Natural killer cell treated with Interleukin-12 subunit alpha and Interleukin-12 subunit beta and Interleukin-15 and Interleukin-18, amount 100 ng/mL, for 72 hours (primary cell): ENCODE data around the gene CDKAL1. TPM values are rescaled to one million over a fixed set of nuclear protein-coding genes. Genes with fewer than 3 reads are reported as not detected.

Experiments
- ATAC-seq, 2 donors: fragments of 150-1000 bp; cut with Tn5 transposase in 1 of 2; sonication (Bioruptor Pico), chemical (Tn5 transposase) in 1 of 2; 2 replicates each; pipeline ENCODE4 v1.10.0; 2021
- DNase-seq: peaks from one replicate; pipeline ENCODE4 v3.0.0; 2022; ENCODE audit warnings: low spot score
- H3K27ac Mint-ChIP-seq, 2 donors: 1 replicate in 1 of 2; 2 replicates in 1 of 2; pipeline ENCODE4 v1.8.0; 2022; ENCODE audit warnings: mixed read lengths in 2 of 2, mild to moderate bottlenecking in 1 of 2, moderate library complexity in 1 of 2
- H3K27me3 Mint-ChIP-seq, 2 donors: 1 replicate in 1 of 2; 2 replicates in 1 of 2; pipeline ENCODE4 v1.8.0; 2022; ENCODE audit warnings: mixed read lengths in 2 of 2
- H3K36me3 Mint-ChIP-seq: one replicate; pipeline ENCODE4 v1.8.0; 2022; ENCODE audit warnings: mixed read lengths
- H3K4me1 Mint-ChIP-seq, 2 donors: 1 replicate in 1 of 2; 2 replicates in 1 of 2; pipeline ENCODE4 v1.8.0; 2022; ENCODE audit warnings: low read depth in 2 of 2, mixed read lengths in 2 of 2, mild to moderate bottlenecking in 1 of 2
- H3K4me3 Mint-ChIP-seq: one replicate; pipeline ENCODE4 v1.8.0; 2022; ENCODE audit warnings: mixed read lengths
- H3K9me3 Mint-ChIP-seq: 2 replicates; pipeline ENCODE4 v1.8.0; 2022; ENCODE audit warnings: mixed read lengths
- total RNA-seq, 2 donors: library from RNA; stranded (reverse); gene quantifications; one replicate each; pipeline ENCODE4 v1.2.3, GENCODE V29; 2022

Gene CDKAL1
- total RNA-seq, 2 donors from 2014 or later, result 33.7 to 43.8 TPM

DNA sequence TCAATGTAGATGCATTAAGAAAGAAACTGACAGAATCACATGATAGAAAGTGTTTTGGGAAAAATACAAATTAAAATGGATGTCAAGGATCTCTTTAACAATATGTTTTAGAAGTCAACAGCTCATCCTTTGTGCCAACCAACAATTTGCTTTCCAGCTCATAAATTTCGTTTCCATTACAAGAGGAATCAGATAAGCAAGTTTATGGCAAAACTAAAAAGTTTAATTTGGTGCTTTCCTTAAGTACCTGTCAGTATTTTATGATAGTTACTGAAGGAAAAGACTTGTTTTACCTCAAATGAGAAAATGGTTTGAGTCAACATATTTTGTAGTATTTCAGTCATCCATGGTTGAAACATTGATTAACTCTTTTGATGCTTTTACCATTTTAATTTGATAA is 130.0 kb downstream of the CDKAL1 start:
- Mint-ChIP-seq H3K27me3 (no peaks in the 10 kb centered on the region), H3K27ac (no peak overlapping the region), H3K9me3 (no peaks in the 10 kb centered on the region), H3K36me3 (no peaks in the 10 kb centered on the region), H3K4me1 (peaks cover 19 to 31% of the 10 kb centered on the region in 2 donors), H3K4me3 (no peak overlapping the region)
- DNase-seq (no peak), ATAC-seq (no peak)

DNA sequence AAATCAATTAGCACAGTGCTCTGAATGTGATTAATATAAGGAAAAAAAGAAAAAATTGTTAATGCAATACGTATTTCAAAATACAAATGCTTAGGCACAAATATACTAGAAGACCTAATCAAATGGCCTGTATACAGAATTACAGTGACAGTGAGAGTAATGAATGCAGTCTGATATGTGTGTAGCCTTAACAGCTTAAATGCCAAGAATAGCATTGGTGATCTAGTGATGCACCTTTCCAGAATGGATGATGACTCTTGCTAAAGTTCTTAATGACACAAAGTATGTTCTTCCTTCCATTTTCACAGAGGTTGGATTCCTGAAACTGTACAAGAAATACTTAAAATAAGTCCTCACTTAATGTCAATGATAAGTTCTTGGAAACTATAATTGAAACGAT is 131.0 kb downstream of the CDKAL1 start:
- DNase-seq, result no peak
- Mint-ChIP-seq H3K36me3 (peaks cover 5% of the 10 kb centered on the region), H3K27me3 (no peaks in the 10 kb centered on the region), H3K4me1 (peaks cover 15 to 29% of the 10 kb centered on the region in 2 donors), H3K9me3 (no peaks in the 10 kb centered on the region), H3K4me3 (no peak overlapping the region), H3K27ac (no peak overlapping the region)
- ATAC-seq, result no peak

DNA sequence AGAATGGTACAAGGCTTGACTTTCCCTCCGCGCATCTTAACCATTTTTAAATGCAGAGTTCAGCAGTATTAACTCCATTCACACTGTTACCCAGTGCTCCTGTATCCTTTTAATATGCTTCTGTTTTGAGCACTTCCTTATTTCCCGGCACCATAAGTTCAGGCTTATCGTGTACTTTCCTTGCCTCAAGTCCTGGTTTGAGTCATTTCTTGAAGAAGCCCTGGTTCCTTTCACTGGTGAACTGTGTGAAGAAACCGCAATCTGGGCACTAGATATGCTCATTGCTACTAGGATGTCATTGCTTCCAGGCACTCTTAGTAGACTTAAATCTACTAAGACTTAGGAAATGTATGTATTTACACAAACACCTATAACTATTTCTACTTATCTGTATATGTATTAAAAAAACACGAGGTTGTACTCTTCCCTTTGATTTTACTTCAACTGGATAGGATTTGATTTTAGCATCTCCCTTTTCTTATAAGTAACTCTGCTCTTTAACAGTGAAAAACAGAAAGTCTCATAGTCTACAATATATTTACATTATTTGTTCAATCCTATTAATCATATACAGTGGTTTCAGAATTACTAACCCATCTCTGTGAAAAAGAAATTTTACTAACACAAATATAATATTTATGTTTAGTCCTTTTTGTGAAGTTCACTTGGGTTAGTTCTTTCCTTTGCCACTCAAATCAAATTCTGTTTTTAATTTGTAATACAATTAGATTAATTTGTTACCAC is 135.5 kb downstream of the CDKAL1 start:
- H3K36me3 Mint-ChIP-seq, result peaks cover 9% of the 10 kb centered on the region
- H3K9me3 Mint-ChIP-seq, result no peaks in the 10 kb centered on the region
- H3K4me3 Mint-ChIP-seq, result peak overlapping the region; percentile 79
- no peaks in the 10 kb centered on the region for H3K27me3 Mint-ChIP-seq
- peak in 1 of 2 donors; percentile 74 for ATAC-seq
- peak overlapping the region in 1 of 2 donors; percentile 61 for H3K27ac Mint-ChIP-seq
- DNase-seq, result no peak
- peaks cover 7 to 27% of the 10 kb centered on the region in 2 donors for H3K4me1 Mint-ChIP-seq

DNA sequence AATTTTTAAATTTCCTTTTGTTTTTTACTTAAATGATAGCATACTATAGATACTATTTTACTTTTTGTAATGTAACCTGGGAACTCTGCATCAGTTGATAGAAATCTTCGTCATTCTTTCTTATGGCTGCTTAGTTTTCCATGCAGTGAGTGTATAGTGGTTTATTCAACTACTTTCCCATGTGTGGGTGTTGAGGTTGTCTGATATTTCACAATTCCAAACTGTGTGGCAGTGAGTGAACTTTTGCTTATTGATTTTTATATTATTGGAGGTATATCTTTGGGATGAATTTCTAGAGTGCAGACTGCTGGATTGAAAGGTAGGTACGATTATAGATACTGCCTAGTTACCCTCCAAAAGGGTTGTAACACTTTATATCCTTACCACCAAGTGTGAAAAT is 136.5 kb downstream of the CDKAL1 start:
- Mint-ChIP-seq H3K4me1 (peaks cover 7 to 27% of the 10 kb centered on the region in 2 donors), H3K4me3 (no peak overlapping the region), H3K27ac (no peak overlapping the region), H3K36me3 (peaks cover 9% of the 10 kb centered on the region), H3K9me3 (no peaks in the 10 kb centered on the region), H3K27me3 (no peaks in the 10 kb centered on the region)
- DNase-seq (no peak), ATAC-seq (no peak)

DNA sequence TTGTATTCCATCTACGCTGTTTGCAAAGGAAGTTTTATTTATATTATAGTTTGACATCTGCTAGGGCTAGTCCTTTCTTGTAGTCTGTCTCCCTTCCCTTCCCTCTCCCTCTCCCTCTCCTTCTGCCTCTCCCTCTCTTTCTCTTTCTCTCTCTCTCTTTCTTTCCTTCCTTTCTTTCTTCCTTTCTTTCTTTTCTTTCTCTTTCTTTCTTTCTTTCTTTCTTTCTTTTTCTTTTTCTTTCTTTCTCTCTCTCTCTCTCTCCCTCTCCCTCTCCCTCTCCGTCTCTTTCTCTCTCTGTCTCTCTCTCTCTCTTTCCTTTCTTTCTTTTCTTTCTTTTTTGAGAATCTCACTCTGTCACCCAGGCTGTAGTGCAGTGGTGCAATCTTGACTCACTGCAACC is 137.8 kb downstream of the CDKAL1 start:
- H3K36me3 Mint-ChIP-seq, result peaks cover 9% of the 10 kb centered on the region
- H3K9me3 Mint-ChIP-seq, result no peaks in the 10 kb centered on the region
- H3K27me3 Mint-ChIP-seq, result no peaks in the 10 kb centered on the region
- no peak for ATAC-seq
- H3K4me3 Mint-ChIP-seq, result no peak overlapping the region
- DNase-seq, result no peak
- H3K27ac Mint-ChIP-seq, result no peak overlapping the region
- H3K4me1 Mint-ChIP-seq, result peaks cover 7 to 27% of the 10 kb centered on the region in 2 donors

DNA sequence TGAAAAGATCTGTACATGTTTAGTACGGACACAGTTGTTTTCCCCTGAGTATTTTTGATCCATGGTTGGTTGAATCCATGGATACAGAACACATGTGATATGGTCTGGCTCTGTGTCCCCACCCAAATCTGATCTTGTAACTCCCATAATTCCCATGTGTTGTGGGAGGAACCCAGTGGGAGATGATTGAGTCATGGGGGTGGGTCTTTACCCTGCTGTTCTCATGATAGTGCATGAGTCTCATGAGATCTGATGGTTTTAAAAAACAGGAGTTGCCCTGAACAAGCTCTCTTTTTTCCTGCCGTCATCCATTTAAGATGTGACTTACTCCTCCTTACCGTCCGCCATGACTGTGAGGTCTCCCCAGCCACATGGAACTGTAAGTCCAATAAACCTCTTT is 139.2 kb downstream of the CDKAL1 start:
- Mint-ChIP-seq H3K9me3 (no peaks in the 10 kb centered on the region), H3K27ac (no peak overlapping the region), H3K4me3 (no peak overlapping the region), H3K36me3 (peaks cover 9% of the 10 kb centered on the region), H3K27me3 (no peaks in the 10 kb centered on the region), H3K4me1 (peaks cover 12 to 27% of the 10 kb centered on the region in 2 donors)
- no peak for DNase-seq
- no peak for ATAC-seq

DNA sequence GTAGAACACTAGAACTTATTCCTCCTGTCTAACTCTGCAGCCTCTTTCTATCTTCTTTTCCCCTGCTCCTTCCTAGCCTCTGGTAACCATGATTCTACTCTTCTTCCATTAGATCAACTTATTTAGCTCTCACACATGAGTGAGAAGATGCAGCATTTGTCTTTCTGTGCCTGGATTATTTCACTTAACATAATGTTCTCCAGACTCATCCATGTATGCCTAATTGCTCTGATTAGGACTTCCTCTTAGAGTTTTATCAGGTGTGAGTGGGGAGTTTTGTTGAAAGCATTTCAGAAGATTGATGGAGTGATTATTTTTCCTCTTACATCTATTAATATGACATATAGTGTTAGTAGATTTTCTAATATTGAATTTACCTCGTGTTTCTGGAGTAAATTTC is 140.4 kb downstream of the CDKAL1 start:
- ATAC-seq (no peak), DNase-seq (no peak)
- Mint-ChIP-seq H3K27ac (no peak overlapping the region), H3K4me1 (peaks cover 6 to 15% of the 10 kb centered on the region in 2 donors), H3K36me3 (peaks cover 5% of the 10 kb centered on the region), H3K4me3 (no peak overlapping the region), H3K9me3 (no peaks in the 10 kb centered on the region), H3K27me3 (no peaks in the 10 kb centered on the region)

DNA sequence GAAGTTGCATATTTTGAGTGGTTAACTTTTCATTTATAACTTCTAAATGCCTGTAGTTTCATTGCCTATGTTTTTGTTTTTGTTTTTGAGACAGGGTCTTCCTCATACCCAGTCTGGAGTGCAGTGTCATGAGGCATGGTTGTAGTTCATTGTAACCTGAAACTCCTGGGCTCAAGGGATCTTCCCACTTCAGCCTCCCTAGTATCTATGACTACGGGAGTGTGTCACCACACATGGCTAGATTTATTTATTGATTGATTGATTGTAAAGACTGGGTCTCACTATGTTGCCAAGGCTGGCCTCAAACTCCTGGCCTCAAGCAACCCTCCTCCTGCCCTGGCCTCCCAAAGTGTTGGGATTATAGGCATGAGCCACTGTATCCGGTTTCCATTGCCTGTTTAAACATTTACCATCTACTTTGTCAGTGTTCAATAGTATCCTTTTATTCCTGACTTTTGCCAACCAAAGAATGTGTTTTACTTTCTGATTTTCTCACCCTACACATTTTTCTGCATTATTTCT is 144.6 kb downstream of the CDKAL1 start:
- Mint-ChIP-seq H3K4me3 (no peak overlapping the region), H3K27ac (no peak overlapping the region), H3K36me3 (peaks cover under 1% of the 10 kb centered on the region), H3K9me3 (no peaks in the 10 kb centered on the region), H3K4me1 (peaks cover 8 to 21% of the 10 kb centered on the region in 2 donors), H3K27me3 (no peaks in the 10 kb centered on the region)
- DNase-seq, result no peak
- no peak for ATAC-seq

DNA sequence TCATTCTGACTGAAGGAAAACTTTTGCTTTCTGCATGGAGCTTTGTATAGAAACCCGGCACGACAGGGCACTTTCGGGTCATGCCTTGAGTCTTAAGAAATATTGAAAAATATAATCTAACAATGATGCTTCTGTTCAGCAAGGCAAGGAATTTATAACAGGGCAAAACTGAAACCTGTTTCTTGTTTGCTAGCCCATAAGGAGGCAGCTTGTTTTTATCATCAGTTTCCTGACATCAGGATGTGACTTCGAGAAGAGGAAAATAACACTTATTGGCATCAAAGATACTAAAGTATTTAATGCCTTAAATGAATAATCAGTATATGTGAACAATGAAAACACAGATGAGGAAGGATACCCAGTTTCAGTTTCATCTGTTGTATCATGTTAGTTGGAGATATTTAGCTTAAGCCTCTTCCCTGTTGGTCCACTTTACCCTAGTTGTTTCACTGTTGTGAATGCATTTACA is 146.5 kb downstream of the CDKAL1 start:
- no peaks in the 10 kb centered on the region for H3K27me3 Mint-ChIP-seq
- H3K36me3 Mint-ChIP-seq, result no peaks in the 10 kb centered on the region
- no peak for DNase-seq
- peak overlapping the region; percentile 10 for H3K4me3 Mint-ChIP-seq
- H3K27ac Mint-ChIP-seq, result peak overlapping the region in 1 of 2 donors; percentile 48
- no peaks in the 10 kb centered on the region for H3K9me3 Mint-ChIP-seq
- H3K4me1 Mint-ChIP-seq, result peaks cover 8 to 27% of the 10 kb centered on the region in 2 donors
- ATAC-seq, result no peak

DNA sequence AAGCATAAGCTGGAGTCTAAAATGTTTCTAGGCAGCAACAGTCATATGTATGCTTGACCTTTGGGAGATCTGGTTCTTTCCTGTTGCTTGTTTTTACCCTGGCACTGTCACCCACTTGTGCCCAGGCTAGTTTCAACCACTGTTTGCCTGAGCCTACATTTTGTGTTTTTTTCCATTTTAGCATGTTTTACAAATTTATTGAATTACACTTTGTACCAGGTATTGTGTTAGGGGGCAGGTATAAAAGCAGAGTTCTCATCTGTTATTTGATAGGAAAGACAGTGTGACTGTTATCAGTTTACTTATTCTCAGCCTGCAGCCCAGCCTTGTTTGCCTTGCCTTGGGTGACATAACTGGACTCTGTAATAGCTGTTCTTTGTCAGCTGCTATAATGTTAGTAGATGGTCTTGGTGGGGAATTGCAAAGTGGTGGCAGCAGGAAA is 147.0 kb downstream of the CDKAL1 start:
- Mint-ChIP-seq H3K4me1 (peaks cover 8 to 27% of the 10 kb centered on the region in 2 donors), H3K9me3 (no peaks in the 10 kb centered on the region), H3K36me3 (no peaks in the 10 kb centered on the region), H3K27ac (peak overlapping the region in 1 of 2 donors; percentile 48), H3K4me3 (peak overlapping the region; percentile 10), H3K27me3 (no peaks in the 10 kb centered on the region)
- DNase-seq, result no peak
- no peak for ATAC-seq

DNA sequence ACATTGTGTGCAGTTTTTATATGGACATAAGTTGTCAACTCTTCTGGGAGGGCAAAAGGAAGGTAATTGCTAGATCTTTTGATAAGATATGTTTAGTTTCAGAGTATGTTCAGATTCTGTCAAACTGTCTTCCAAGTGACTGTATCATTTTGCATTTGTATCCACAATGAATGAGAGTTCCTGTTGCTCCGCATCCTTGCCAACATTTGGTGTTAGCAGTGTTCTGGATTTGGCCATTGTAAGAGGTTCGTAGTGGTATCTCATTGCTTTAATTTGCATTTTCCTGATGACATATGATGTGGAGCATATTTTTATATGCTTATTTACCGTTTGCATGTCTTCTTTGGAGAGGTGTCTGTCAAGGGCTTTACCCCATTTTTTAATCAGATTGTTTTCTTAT is 150.2 kb downstream of the CDKAL1 start:
- no peak overlapping the region for H3K4me3 Mint-ChIP-seq
- no peak for ATAC-seq
- H3K27me3 Mint-ChIP-seq, result no peaks in the 10 kb centered on the region
- H3K27ac Mint-ChIP-seq, result no peak overlapping the region
- no peaks in the 10 kb centered on the region for H3K9me3 Mint-ChIP-seq
- peaks cover 26 to 34% of the 10 kb centered on the region in 2 donors for H3K4me1 Mint-ChIP-seq
- H3K36me3 Mint-ChIP-seq, result no peaks in the 10 kb centered on the region
- no peak for DNase-seq

DNA sequence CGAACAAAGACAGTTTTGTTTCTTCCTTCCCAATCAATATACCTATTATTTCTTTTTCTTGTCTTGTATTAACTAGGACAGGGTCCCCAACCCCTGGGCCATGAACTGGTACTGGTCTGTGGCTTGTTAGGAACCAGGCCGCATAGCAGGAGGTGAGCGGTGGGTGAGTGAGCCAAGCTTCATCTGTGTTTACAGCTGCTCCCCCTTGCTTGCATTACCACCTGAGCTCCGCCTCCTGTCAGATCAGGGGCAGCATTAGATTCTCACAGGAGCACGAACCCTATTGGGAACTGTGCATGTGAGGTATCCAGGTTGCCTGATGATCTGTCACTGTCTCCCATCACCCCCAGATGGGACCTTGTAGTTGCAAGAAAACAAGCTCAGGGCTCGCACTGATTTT is 151.9 kb downstream of the CDKAL1 start:
- DNase-seq, result no peak
- no peaks in the 10 kb centered on the region for H3K27me3 Mint-ChIP-seq
- H3K36me3 Mint-ChIP-seq, result no peaks in the 10 kb centered on the region
- peaks cover 21 to 31% of the 10 kb centered on the region in 2 donors for H3K4me1 Mint-ChIP-seq
- H3K27ac Mint-ChIP-seq, result no peak overlapping the region
- H3K4me3 Mint-ChIP-seq, result no peak overlapping the region
- ATAC-seq, result no peak
- no peaks in the 10 kb centered on the region for H3K9me3 Mint-ChIP-seq

DNA sequence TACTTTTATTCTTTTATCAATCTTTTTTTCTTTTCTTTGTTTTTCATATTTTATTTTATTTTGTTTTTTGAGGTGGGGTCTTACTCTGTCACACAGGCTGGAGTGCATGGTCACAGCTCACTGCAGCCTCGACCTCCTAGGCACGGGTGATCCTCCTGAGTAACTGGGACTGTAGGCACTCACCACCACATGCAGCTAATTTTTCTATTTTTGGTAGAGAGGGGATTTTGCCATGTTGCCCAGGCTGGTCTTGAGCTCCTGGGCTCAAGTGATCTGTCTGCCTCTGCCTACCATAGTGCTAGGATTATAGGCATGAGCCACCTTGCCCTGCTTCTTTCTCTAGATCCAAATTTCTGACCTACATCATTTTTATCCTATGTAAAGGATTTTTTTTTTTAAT is 153.2 kb downstream of the CDKAL1 start:
- no peak for DNase-seq
- no peaks in the 10 kb centered on the region for H3K9me3 Mint-ChIP-seq
- H3K27ac Mint-ChIP-seq, result no peak overlapping the region
- no peak for ATAC-seq
- peaks cover 25 to 29% of the 10 kb centered on the region in 2 donors for H3K4me1 Mint-ChIP-seq
- H3K4me3 Mint-ChIP-seq, result no peak overlapping the region
- no peaks in the 10 kb centered on the region for H3K36me3 Mint-ChIP-seq
- H3K27me3 Mint-ChIP-seq, result no peaks in the 10 kb centered on the region

DNA sequence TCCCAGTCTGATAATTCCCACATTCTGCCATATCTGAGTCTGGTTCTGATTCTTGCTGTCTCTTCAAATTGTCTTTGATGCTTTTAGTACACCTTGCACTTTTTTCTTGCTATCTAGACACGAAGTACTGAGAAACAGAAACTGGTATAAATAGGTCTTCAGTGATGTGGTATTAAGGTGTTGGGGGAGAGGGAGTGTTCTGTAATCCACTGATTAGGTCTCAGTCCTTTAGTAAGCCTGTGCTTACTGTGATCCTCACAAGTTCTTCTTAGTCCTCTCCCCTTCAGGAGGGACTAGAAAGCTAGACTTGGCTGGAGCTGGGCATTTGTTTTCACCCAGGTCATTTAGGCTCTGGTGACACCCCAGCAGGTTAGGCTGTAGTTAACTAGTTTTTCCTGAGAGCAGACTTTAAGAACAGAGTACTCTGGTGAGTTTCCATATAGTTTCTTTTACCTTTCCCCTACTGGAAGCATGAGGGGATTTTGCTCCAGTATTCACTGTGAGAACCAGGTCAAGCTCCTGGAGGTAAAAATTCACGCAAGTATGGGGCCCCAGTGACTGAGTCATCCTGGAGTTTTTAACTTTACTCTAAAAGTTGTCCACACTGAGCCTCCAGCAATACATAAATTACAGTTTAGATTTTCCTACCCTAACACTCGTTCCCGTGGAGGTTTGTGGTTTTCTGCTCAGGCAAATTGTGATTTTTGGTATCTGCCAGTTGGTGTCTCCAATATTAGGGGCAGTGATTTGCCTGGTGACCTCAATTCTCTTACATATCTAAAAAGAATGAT is 154.6 kb downstream of the CDKAL1 start:
- peak; percentile 36 to 75 for ATAC-seq
- no peaks in the 10 kb centered on the region for H3K27me3 Mint-ChIP-seq
- H3K4me1 Mint-ChIP-seq, result peaks cover 31% of the 10 kb centered on the region in 2 donors
- peak overlapping the region in 1 of 2 donors; percentile 6 for H3K27ac Mint-ChIP-seq
- DNase-seq, result no peak
- H3K9me3 Mint-ChIP-seq, result no peaks in the 10 kb centered on the region
- H3K4me3 Mint-ChIP-seq, result peak overlapping the region; percentile 7
- H3K36me3 Mint-ChIP-seq, result no peaks in the 10 kb centered on the region
